VCaP (cell line): Measurements from ENCODE around the gene KRTAP12-2.
"Not testable (repeated sequence)": the region's sequence is repeated elsewhere in the genome, so short reads cannot be mapped to it uniquely, and the experiment has no call there.

Source experiments
- H3K27ac ChIP-seq: fragments of 450-650 bp; 2 replicates; pipeline ENCODE4 v1.5.1; 2017
- CTCF ChIP-seq: fragments of 450-650 bp; conservative IDR thresholded peaks from 2 replicates; pipeline ENCODE4 v1.5.1; 2017; ENCODE audit warnings: mild to moderate bottlenecking, moderate library complexity

The KRTAP12-2 gene

GRCh38 chr21:44695184-44695583 is 28.5 kb upstream of the KRTAP12-2 start:
- no peak for TF ChIP-seq CTCF
- no peak overlapping the region for H3K27ac ChIP-seq

- TF ChIP-seq CTCF = no peak
- H3K27ac ChIP-seq = no peak overlapping the region
Measured at GRCh38 chr21:44694776-44695175, 28.0 kb upstream of the KRTAP12-2 start.

- TF ChIP-seq CTCF = no peak
- no peak overlapping the region for H3K27ac ChIP-seq
Measured at GRCh38 chr21:44692798-44693512, 26.2 kb upstream of the KRTAP12-2 start.

- no peak overlapping the region for H3K27ac ChIP-seq
- no peak for TF ChIP-seq CTCF
Measured at GRCh38 chr21:44691686-44692085, 25.0 kb upstream of the KRTAP12-2 start.

GRCh38 chr21:44689740-44690139 is 23.0 kb upstream of the KRTAP12-2 start:
- not testable (repeated sequence) for H3K27ac ChIP-seq

GRCh38 chr21:44687671-44688070 is 20.9 kb upstream of the KRTAP12-2 start:
- TF ChIP-seq CTCF = no peak
- no peak overlapping the region for H3K27ac ChIP-seq

- no peak overlapping the region for H3K27ac ChIP-seq
- no peak for TF ChIP-seq CTCF
Measured at GRCh38 chr21:44686843-44687561, 20.3 kb upstream of the KRTAP12-2 start.
